OCI-LY1 (cell line): ENCODE data around the gene FAM89A.
"Not testable (repeated sequence)": the region's sequence is repeated elsewhere in the genome, so short reads cannot be mapped to it uniquely, and the experiment has no call there.

Experiments
- EZH2 ChIP-seq: fragments of 200-600 bp; sonication (generic), shearing (Covaris generic); IDR thresholded peaks from 2 replicates; pipeline ENCODE4 v1.8.0; 2017; ENCODE audit warnings: borderline replicate concordance, mixed run types, mild to moderate bottlenecking, antibody characterized with exemption, low read length, moderate library complexity, mixed read lengths
- TF ChIP-seq, protein P1 (sequence below): fragments of 200-600 bp; sonication (generic), shearing (Covaris generic); IDR thresholded peaks from 2 replicates; pipeline ENCODE4 v1.5.1; 2017; ENCODE audit warnings: mild to moderate bottlenecking, antibody characterized with exemption, low read length, moderate library complexity, mixed read lengths

DNA sequence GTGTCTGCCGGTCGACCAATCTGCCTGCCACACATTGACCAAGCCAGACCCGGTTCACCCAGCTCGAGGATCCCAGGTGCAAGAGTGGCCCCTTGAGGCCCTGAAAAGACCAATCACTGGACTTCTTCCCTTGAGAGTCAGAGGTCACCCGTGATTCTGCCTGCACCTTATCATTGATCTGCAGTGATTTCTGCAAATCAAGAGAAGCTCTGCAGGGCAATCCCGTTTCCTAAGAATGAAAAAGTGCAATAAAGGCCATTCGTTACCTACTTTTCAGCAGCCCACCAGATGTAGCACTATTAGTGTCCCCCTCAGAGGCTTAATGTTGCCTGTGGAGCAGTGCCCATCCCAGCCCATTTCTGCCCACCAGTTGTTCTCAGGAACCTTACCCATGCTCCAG is 17.5 kb downstream of the FAM89A start:
- TF ChIP-seq, protein P1, sequence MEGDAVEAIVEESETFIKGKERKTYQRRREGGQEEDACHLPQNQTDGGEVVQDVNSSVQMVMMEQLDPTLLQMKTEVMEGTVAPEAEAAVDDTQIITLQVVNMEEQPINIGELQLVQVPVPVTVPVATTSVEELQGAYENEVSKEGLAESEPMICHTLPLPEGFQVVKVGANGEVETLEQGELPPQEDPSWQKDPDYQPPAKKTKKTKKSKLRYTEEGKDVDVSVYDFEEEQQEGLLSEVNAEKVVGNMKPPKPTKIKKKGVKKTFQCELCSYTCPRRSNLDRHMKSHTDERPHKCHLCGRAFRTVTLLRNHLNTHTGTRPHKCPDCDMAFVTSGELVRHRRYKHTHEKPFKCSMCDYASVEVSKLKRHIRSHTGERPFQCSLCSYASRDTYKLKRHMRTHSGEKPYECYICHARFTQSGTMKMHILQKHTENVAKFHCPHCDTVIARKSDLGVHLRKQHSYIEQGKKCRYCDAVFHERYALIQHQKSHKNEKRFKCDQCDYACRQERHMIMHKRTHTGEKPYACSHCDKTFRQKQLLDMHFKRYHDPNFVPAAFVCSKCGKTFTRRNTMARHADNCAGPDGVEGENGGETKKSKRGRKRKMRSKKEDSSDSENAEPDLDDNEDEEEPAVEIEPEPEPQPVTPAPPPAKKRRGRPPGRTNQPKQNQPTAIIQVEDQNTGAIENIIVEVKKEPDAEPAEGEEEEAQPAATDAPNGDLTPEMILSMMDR, result not testable (repeated sequence)
- not testable (repeated sequence) for TF ChIP-seq EZH2
